HEK293 (cell line): ENCODE measurements around the gene UBL4A.

Experiments used
- CTCF ChIA-PET: fragments of 350-600 bp; formaldehyde crosslinking; extraction: SDS; loops from one replicate; lab custom pipeline; 2021; ENCODE audit warnings: antibody characterized with exemption; lab: Yijun Ruan, JAX
- POLR2A ChIA-PET: fragments of 300-600 bp; formaldehyde crosslinking; extraction: SDS; loops from one replicate; lab custom pipeline; 2020; ENCODE audit warnings: antibody characterized with exemption, inconsistent platforms; lab: Yijun Ruan, JAX
- H3K27ac ChIP-seq: fragments of 200-500 bp; sonication (Bioruptor generic); 2 replicates; pipeline ENCODE4 v1.5.1; 2014; ENCODE audit warnings: low read depth, low read length, control low read depth, inconsistent platforms; ENCODE audit errors: extremely low read depth
- H3K36me3 ChIP-seq, 2 experiments: fragments of 200-500 bp in 1 of 2; sonication (Bioruptor generic) in 1 of 2; 1 replicate in 1 of 2; 2 replicates in 1 of 2; pipeline ENCODE4 v1.5.1; 2014 to 2017; ENCODE audit warnings: inconsistent platforms in 2 of 2, low read length in 2 of 2; ENCODE audit not compliant: control insufficient read depth in 2 of 2, insufficient read depth in 1 of 2
- H3K4me1 ChIP-seq: fragments of 200-500 bp; sonication (Bioruptor generic); 2 replicates; pipeline ENCODE4 v1.5.1; 2014; ENCODE audit warnings: mild to moderate bottlenecking, low read length, inconsistent platforms; ENCODE audit not compliant: control insufficient read depth, insufficient read depth
- H3K4me3 ChIP-seq: 2 replicates; pipeline ENCODE4 v1.5.1; 2011; ENCODE audit warnings: low read depth, mild to moderate bottlenecking, control low read depth, low read length, moderate library complexity
- H3K9me3 ChIP-seq: fragments of 200-500 bp; sonication (Bioruptor generic); 2 replicates; pipeline ENCODE4 v1.5.1; 2014; ENCODE audit warnings: low read depth, low read length, inconsistent platforms; ENCODE audit not compliant: control insufficient read depth, insufficient read depth
- EGR2 ChIP-seq: fragments of 450-650 bp; formaldehyde crosslinking; IDR thresholded peaks from 2 replicates; pipeline ENCODE4 v1.5.1; 2016; ENCODE audit warnings: low read depth, missing biosample characterization, missing genetic modification characterization
- GLIS1 ChIP-seq: fragments of 450-650 bp; formaldehyde crosslinking; IDR thresholded peaks from 2 replicates; pipeline ENCODE4 v1.5.1; 2016; ENCODE audit warnings: missing biosample characterization, missing genetic modification characterization
- HOXC10 ChIP-seq: sonication (generic); formaldehyde crosslinking; IDR thresholded peaks from 2 replicates; pipeline ENCODE4 v1.8.1; 2023; ENCODE audit warnings: mild to moderate bottlenecking, missing genetic modification reagents
- KLF10 ChIP-seq: fragments of 450-650 bp; IDR thresholded peaks from 2 replicates; pipeline ENCODE4 v1.5.1; 2018; ENCODE audit warnings: missing biosample characterization, mild to moderate bottlenecking, missing genetic modification characterization
- MZF1 ChIP-seq: fragments of 450-650 bp; formaldehyde crosslinking; IDR thresholded peaks from 2 replicates; pipeline ENCODE4 v1.5.1; 2017; ENCODE audit warnings: missing biosample characterization, missing genetic modification characterization, borderline replicate concordance
- TCF7L2 ChIP-seq: IDR thresholded peaks from 2 replicates; pipeline ENCODE4 v1.6.1; 2011; ENCODE audit warnings: low read depth, mild to moderate bottlenecking, inconsistent platforms, low read length, moderate library complexity, borderline replicate concordance
- TRIM28 ChIP-seq: IDR thresholded peaks from 2 replicates; pipeline ENCODE4 v1.6.1; 2011; ENCODE audit warnings: low read length, control low read depth, borderline replicate concordance
- ZBTB48 ChIP-seq: fragments of 450-650 bp; formaldehyde crosslinking; IDR thresholded peaks from 2 replicates; pipeline ENCODE4 v1.5.1; 2016; ENCODE audit warnings: missing biosample characterization, missing genetic modification characterization
- ZFHX2 ChIP-seq: fragments of 450-650 bp; formaldehyde crosslinking; conservative IDR thresholded peaks from 2 replicates; pipeline ENCODE4 v1.5.1; 2016; ENCODE audit warnings: missing biosample characterization, missing genetic modification characterization
- ZFP3 ChIP-seq: fragments of 450-650 bp; formaldehyde crosslinking; IDR thresholded peaks from 2 replicates; pipeline ENCODE4 v1.5.1; 2016; ENCODE audit warnings: low read depth, missing biosample characterization, missing genetic modification characterization
- ZNF133 ChIP-seq: fragments of 450-650 bp; formaldehyde crosslinking; IDR thresholded peaks from 2 replicates; pipeline ENCODE4 v1.5.1; 2016; ENCODE audit warnings: missing biosample characterization, missing genetic modification characterization
- ZNF157 ChIP-seq: fragments of 450-650 bp; formaldehyde crosslinking; IDR thresholded peaks from 2 replicates; pipeline ENCODE4 v1.5.1; 2016; ENCODE audit warnings: missing biosample characterization, missing genetic modification characterization
- ZNF174 ChIP-seq: fragments of 450-650 bp; formaldehyde crosslinking; IDR thresholded peaks from 2 replicates; pipeline ENCODE4 v1.5.0; 2017; ENCODE audit warnings: missing biosample characterization, mild to moderate bottlenecking, missing genetic modification characterization
- ZNF211 ChIP-seq: fragments of 450-650 bp; formaldehyde crosslinking; IDR thresholded peaks from 2 replicates; pipeline ENCODE4 v1.5.1; 2016; ENCODE audit warnings: low read depth, missing biosample characterization, missing genetic modification characterization
- ZNF214 ChIP-seq: fragments of 450-650 bp; formaldehyde crosslinking; IDR thresholded peaks from 2 replicates; pipeline ENCODE4 v1.5.1; 2017; ENCODE audit warnings: missing biosample characterization, mild to moderate bottlenecking, missing genetic modification characterization, borderline replicate concordance
- ZNF274 ChIP-seq, 2 experiments: fragments of 200-500 bp in 1 of 2; fragments of 450-650 bp in 1 of 2; sonication (Bioruptor generic) in 1 of 2; formaldehyde crosslinking in 1 of 2; IDR thresholded peaks; 2 replicates each; pipeline versions ENCODE4 v1.5.1 to v1.6.1; 2014 to 2016; ENCODE audit warnings: borderline replicate concordance in 1 of 2, inconsistent platforms in 1 of 2, low read length in 1 of 2, missing biosample characterization in 1 of 2, missing genetic modification characterization in 1 of 2
- ZNF280C ChIP-seq: fragments of 450-650 bp; formaldehyde crosslinking; IDR thresholded peaks from 2 replicates; pipeline ENCODE4 v1.5.1; 2016; ENCODE audit warnings: missing biosample characterization, missing genetic modification characterization
- ZNF416 ChIP-seq: fragments of 450-650 bp; formaldehyde crosslinking; IDR thresholded peaks from 2 replicates; pipeline ENCODE4 v1.5.1; 2016; ENCODE audit warnings: missing biosample characterization, missing genetic modification characterization
- ZNF513 ChIP-seq: fragments of 450-650 bp; IDR thresholded peaks from 2 replicates; pipeline ENCODE4 v1.5.1; 2018; ENCODE audit warnings: missing biosample characterization, missing genetic modification characterization
- ZNF596 ChIP-seq: fragments of 450-650 bp; IDR thresholded peaks from 2 replicates; pipeline ENCODE4 v1.5.0; 2018; ENCODE audit warnings: missing biosample characterization, mild to moderate bottlenecking, missing genetic modification characterization, moderate library complexity
- ZNF664 ChIP-seq: fragments of 450-650 bp; formaldehyde crosslinking; IDR thresholded peaks from 2 replicates; pipeline ENCODE4 v1.5.1; 2016; ENCODE audit warnings: missing biosample characterization, missing genetic modification characterization
- ZNF704 ChIP-seq: fragments of 450-650 bp; formaldehyde crosslinking; IDR thresholded peaks from 2 replicates; pipeline ENCODE4 v1.5.1; 2016; ENCODE audit warnings: missing biosample characterization, missing genetic modification characterization
- ZNF843 ChIP-seq: fragments of 450-650 bp; formaldehyde crosslinking; IDR thresholded peaks from 2 replicates; pipeline ENCODE4 v1.5.1; 2016; ENCODE audit warnings: missing biosample characterization, missing genetic modification characterization
- TF ChIP-seq, protein P1 (sequence below): fragments of 450-650 bp; formaldehyde crosslinking; optimal IDR thresholded peaks from 2 replicates; pipeline ENCODE3; 2016; ENCODE audit warnings: missing biosample characterization, mild to moderate bottlenecking, missing genetic modification characterization
- TF ChIP-seq, protein P2 (sequence below): fragments of 450-650 bp; formaldehyde crosslinking; IDR thresholded peaks from 2 replicates; pipeline ENCODE4 v1.5.1; 2016; ENCODE audit warnings: missing biosample characterization, missing genetic modification characterization
- TF ChIP-seq, protein P3 (sequence below): fragments of 450-650 bp; formaldehyde crosslinking; IDR thresholded peaks from 2 replicates; pipeline ENCODE4 v1.5.1; 2016; ENCODE audit warnings: missing biosample characterization, missing genetic modification characterization, low read depth

UBL4A gene

DNA sequence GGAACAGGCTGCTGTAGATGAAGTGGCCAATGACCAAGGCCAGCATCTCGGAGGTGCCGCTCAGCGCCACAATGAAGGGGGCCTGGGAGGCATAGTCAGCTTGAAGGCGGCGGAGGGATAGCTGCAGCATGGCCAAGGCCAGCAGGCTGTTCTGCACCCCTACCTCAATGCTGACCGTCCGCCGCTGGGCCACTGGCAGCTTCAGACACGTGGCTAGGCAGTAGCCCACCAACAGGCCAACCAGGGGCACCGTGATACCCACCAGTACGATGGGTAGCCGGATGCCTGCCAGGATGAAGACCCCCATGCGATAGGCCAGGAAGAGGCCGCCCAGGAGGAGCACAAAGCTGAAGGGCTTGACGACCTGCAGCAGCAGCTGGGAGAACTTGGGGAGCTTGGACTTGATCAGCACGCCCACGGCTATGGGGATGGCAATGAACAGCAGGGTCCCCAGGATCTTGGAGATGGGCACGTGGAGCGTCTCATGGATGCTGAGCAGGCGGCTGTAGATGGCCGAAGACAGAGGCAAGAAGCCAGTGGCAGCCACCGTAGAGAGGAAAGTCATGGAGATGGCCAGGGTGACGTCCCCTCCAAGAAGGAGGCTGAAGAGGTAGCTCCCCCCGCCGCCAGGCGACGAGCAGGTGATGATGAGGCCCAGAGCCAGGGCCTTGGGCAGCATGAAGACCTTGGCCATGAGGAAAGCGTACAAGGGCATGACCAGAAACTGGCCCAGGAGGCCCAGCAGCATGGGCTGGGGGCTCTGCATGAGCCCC lies 1.3 kb upstream of the UBL4A start (continued):
- TF ChIP-seq ZNF274 (IDR thresholded peaks at IDR 0.05; ENCODE audit: low read length) (no peak), ZNF274 (tag by site-specific recombination; IDR thresholded peaks at IDR 0.05; ENCODE audit: borderline replicate concordance) (no peak), ZNF157 (tag by site-specific recombination) (no peak), ZNF704 (tag by site-specific recombination) (no peak), MZF1 (tag by site-specific recombination) (no peak), ZBTB48 (tag by site-specific recombination) (no peak), ZNF843 (tag by site-specific recombination) (no peak), ZNF211 (tag by site-specific recombination) (no peak), ZNF664 (tag by site-specific recombination) (no peak), TCF7L2 (no peak), ZNF280C (tag by site-specific recombination) (no peak), ZNF133 (tag by site-specific recombination) (no peak)

GRCh38 chrX:154486052-154486395 lies 391 bp downstream of the UBL4A start:
- H3K4me1 ChIP-seq: no peaks in the 10 kb centered on the region; the same call in 1 of the 2 replicates
- no peak for TF ChIP-seq ZNF174 (tag by site-specific recombination)
- TF ChIP-seq ZNF513 (tag by site-specific recombination): no peak
- TF ChIP-seq ZNF416 (tag by site-specific recombination): no peak
- TF ChIP-seq ZNF214 (tag by site-specific recombination): no peak
- TF ChIP-seq HOXC10 (CRISPR knock-in tag): no peak
- TF ChIP-seq, protein P1, sequence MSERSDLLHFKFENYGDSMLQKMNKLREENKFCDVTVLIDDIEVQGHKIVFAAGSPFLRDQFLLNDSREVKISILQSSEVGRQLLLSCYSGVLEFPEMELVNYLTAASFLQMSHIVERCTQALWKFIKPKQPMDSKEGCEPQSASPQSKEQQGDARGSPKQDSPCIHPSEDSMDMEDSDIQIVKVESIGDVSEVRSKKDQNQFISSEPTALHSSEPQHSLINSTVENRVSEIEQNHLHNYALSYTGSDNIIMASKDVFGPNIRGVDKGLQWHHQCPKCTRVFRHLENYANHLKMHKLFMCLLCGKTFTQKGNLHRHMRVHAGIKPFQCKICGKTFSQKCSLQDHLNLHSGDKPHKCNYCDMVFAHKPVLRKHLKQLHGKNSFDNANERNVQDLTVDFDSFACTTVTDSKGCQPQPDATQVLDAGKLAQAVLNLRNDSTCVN (tag by site-specific recombination): peak; percentile 54
- no peak for TF ChIP-seq ZNF596 (tag by site-specific recombination)
- 0 out of 2 replicates have a peak, but pooled peaks have one; percentile 17 for TF ChIP-seq KLF10 (tag by site-specific recombination)
- TF ChIP-seq ZFP3 (tag by site-specific recombination): no peak
- TF ChIP-seq, protein P2, sequence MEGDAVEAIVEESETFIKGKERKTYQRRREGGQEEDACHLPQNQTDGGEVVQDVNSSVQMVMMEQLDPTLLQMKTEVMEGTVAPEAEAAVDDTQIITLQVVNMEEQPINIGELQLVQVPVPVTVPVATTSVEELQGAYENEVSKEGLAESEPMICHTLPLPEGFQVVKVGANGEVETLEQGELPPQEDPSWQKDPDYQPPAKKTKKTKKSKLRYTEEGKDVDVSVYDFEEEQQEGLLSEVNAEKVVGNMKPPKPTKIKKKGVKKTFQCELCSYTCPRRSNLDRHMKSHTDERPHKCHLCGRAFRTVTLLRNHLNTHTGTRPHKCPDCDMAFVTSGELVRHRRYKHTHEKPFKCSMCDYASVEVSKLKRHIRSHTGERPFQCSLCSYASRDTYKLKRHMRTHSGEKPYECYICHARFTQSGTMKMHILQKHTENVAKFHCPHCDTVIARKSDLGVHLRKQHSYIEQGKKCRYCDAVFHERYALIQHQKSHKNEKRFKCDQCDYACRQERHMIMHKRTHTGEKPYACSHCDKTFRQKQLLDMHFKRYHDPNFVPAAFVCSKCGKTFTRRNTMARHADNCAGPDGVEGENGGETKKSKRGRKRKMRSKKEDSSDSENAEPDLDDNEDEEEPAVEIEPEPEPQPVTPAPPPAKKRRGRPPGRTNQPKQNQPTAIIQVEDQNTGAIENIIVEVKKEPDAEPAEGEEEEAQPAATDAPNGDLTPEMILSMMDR (tag by site-specific recombination): no peak
- no peak; the same call in 1 of the 2 replicates for TF ChIP-seq ZFHX2
- no peak for TF ChIP-seq TRIM28
- TF ChIP-seq, protein P3, sequence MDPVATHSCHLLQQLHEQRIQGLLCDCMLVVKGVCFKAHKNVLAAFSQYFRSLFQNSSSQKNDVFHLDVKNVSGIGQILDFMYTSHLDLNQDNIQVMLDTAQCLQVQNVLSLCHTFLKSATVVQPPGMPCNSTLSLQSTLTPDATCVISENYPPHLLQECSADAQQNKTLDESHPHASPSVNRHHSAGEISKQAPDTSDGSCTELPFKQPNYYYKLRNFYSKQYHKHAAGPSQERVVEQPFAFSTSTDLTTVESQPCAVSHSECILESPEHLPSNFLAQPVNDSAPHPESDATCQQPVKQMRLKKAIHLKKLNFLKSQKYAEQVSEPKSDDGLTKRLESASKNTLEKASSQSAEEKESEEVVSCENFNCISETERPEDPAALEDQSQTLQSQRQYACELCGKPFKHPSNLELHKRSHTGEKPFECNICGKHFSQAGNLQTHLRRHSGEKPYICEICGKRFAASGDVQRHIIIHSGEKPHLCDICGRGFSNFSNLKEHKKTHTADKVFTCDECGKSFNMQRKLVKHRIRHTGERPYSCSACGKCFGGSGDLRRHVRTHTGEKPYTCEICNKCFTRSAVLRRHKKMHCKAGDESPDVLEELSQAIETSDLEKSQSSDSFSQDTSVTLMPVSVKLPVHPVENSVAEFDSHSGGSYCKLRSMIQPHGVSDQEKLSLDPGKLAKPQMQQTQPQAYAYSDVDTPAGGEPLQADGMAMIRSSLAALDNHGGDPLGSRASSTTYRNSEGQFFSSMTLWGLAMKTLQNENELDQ (tag by site-specific recombination): no peak
- TF ChIP-seq GLIS1 (tag by site-specific recombination): peak; percentile 13; the same call in 1 of the 2 replicates
- TF ChIP-seq EGR2 (tag by site-specific recombination): 0 out of 2 replicates have a peak, but pooled peaks have one; percentile 29

More at GRCh38 chrX:154486052-154486395, 391 bp downstream of the UBL4A start:
- H3K9me3 ChIP-seq: no peaks in the 10 kb centered on the region
- H3K36me3 ChIP-seq: peaks cover 0 to 38% of the 10 kb centered on the region in 2 experiments; a peak in 1 of 3 replicates
- POLR2A ChIA-PET: interaction anchor here (0.7 to 3.1 kb wide), 5 partner anchors 9 to 87 kb away, joined by 3 to 10 read pairs (median 5); partner anchors contain the start of gene RPL10
- H3K4me3 ChIP-seq: peak overlapping the region; percentile 55
- peak overlapping the region; percentile 94; the same call in 1 of the 2 replicates for H3K27ac ChIP-seq
- CTCF ChIA-PET: interaction anchor here (0.7 to 1.7 kb wide), 3 partner anchors 13 to 113 kb away, joined by 3 to 5 read pairs (median 4); no protein-coding TSS in a partner anchor
